ENCODE measurements around the gene ABTB2. TPM values are rescaled to one million over a fixed set of nuclear protein-coding genes. Genes with fewer than 3 reads are reported as not detected.
"Not testable (repeated sequence)": the region's sequence is repeated elsewhere in the genome, so short reads cannot be mapped to it uniquely, and the experiment has no call there.

The ABTB2 gene
- total RNA-seq, 2 donors from 2014 or later, result 8.6 to 8.7 TPM

GRCh38 chr11:34235591-34236071 is 122.2 kb downstream of the ABTB2 start:
- DNase-seq (ENCODE audit: low spot score), result no peak
- intact Hi-C loops (cut with DNase I), result no loop called here

- no peak for DNase-seq (ENCODE audit: low spot score)
- intact Hi-C loops (cut with DNase I), result no loop called here
These were observed 122.6 kb downstream of the ABTB2 start for GRCh38 chr11:34235189-34235588.

GRCh38 chr11:34234086-34234740 is 123.6 kb downstream of the ABTB2 start:
- DNase-seq (ENCODE audit: low spot score), result no peak
- intact Hi-C loops (cut with DNase I), result no loop called here

- intact Hi-C loops (cut with DNase I), result no loop called here
- DNase-seq (ENCODE audit: low spot score), result no peak
These were observed 124.6 kb downstream of the ABTB2 start for GRCh38 chr11:34233215-34233614.

- DNase-seq (ENCODE audit: low spot score), result no peak
- intact Hi-C loops (cut with DNase I), result no loop called here
These were observed 125.0 kb downstream of the ABTB2 start for GRCh38 chr11:34232807-34233206.

- DNase-seq (ENCODE audit: low spot score), result no peak
- intact Hi-C loops (cut with DNase I), result no loop called here
These were observed 131.6 kb downstream of the ABTB2 start for GRCh38 chr11:34226210-34226609.

- intact Hi-C loops (cut with DNase I), result no loop called here
These were observed 132.7 kb downstream of the ABTB2 start for GRCh38 chr11:34225091-34225490.

GRCh38 chr11:34224434-34224966 is 133.3 kb downstream of the ABTB2 start:
- intact Hi-C loops (cut with DNase I), result no loop called here

More at GRCh38 chr11:34225091-34225490, 132.7 kb downstream of the ABTB2 start:
- DNase-seq (ENCODE audit: low spot score), result no peak

GRCh38 chr11:34223907-34224306 is 133.9 kb downstream of the ABTB2 start:
- intact Hi-C loops (cut with DNase I), result no loop called here
- no peak for DNase-seq (ENCODE audit: low spot score)

More at GRCh38 chr11:34224434-34224966, 133.3 kb downstream of the ABTB2 start:
- DNase-seq (ENCODE audit: low spot score), result no peak

- intact Hi-C loops (cut with DNase I), result no loop called here
- DNase-seq (ENCODE audit: low spot score), result peak; percentile 94
These were observed 134.6 kb downstream of the ABTB2 start for GRCh38 chr11:34223021-34223813.

GRCh38 chr11:34222030-34222429 is 135.8 kb downstream of the ABTB2 start:
- intact Hi-C loops (cut with DNase I), result no loop called here
- no peak for DNase-seq (ENCODE audit: low spot score)

GRCh38 chr11:34219941-34220370 is 137.9 kb downstream of the ABTB2 start:
- intact Hi-C loops (cut with DNase I), result no loop called here
- DNase-seq (ENCODE audit: low spot score), result peak; percentile 66

- DNase-seq (ENCODE audit: low spot score), result peak; percentile 0
- intact Hi-C loops (cut with DNase I), result no loop called here
These were observed 138.5 kb downstream of the ABTB2 start for GRCh38 chr11:34219279-34219678.

GRCh38 chr11:34218756-34219155 is 139.1 kb downstream of the ABTB2 start:
- DNase-seq (ENCODE audit: low spot score); intact Hi-C loops (cut with DNase I): not testable (repeated sequence)

GRCh38 chr11:34218067-34218466 is 139.7 kb downstream of the ABTB2 start:
- intact Hi-C loops (cut with DNase I), result no loop called here
- no peak for DNase-seq (ENCODE audit: low spot score)

- intact Hi-C loops (cut with DNase I), result no loop called here
- peak; percentile 14 for DNase-seq (ENCODE audit: low spot score)
These were observed 141.1 kb downstream of the ABTB2 start for GRCh38 chr11:34216706-34217105.

GRCh38 chr11:34215806-34216453 is 141.9 kb downstream of the ABTB2 start:
- no peak for DNase-seq (ENCODE audit: low spot score)
- intact Hi-C loops (cut with DNase I), result no loop called here

GRCh38 chr11:34214961-34215805 is 142.6 kb downstream of the ABTB2 start:
- DNase-seq (ENCODE audit: low spot score), result peak; percentile 30
- intact Hi-C loops (cut with DNase I), result no loop called here

- intact Hi-C loops (cut with DNase I), result no loop called here
- DNase-seq (ENCODE audit: low spot score), result peak; percentile 43
These were observed 144.4 kb downstream of the ABTB2 start for GRCh38 chr11:34213366-34213765.

Measured in posterior vena cava (tissue), 2 donors.